Endothelial cell (in vitro differentiated cells): ENCODE results near the gene CAST. TPM values are rescaled to one million over a fixed set of nuclear protein-coding genes. Genes with fewer than 3 reads are reported as not detected.

Experiments
- DNase-seq: peaks from one replicate; pipeline ENCODE4 v3.0.0; 2021; ENCODE audit warnings: low spot score
- H3K27ac Mint-ChIP-seq: one replicate; pipeline ENCODE4 v1.8.0; 2021; ENCODE audit warnings: mixed read lengths, inconsistent platforms; ENCODE audit not compliant: unreplicated experiment
- H3K27me3 Mint-ChIP-seq: one replicate; pipeline ENCODE4 v1.8.0; 2021; ENCODE audit warnings: mild to moderate bottlenecking, moderate library complexity, mixed read lengths, inconsistent platforms; ENCODE audit not compliant: unreplicated experiment
- H3K36me3 Mint-ChIP-seq: one replicate; pipeline ENCODE4 v1.8.0; 2021; ENCODE audit warnings: mild to moderate bottlenecking, low read depth, mixed read lengths, inconsistent platforms; ENCODE audit not compliant: unreplicated experiment
- H3K4me1 Mint-ChIP-seq: one replicate; pipeline ENCODE4 v1.8.0; 2021; ENCODE audit warnings: mild to moderate bottlenecking, mixed read lengths, inconsistent platforms; ENCODE audit not compliant: unreplicated experiment
- H3K4me3 Mint-ChIP-seq: one replicate; pipeline ENCODE4 v1.8.0; 2021; ENCODE audit warnings: mild to moderate bottlenecking, mixed read lengths, inconsistent platforms; ENCODE audit not compliant: unreplicated experiment
- H3K9me3 Mint-ChIP-seq: one replicate; pipeline ENCODE4 v1.8.0; 2021; ENCODE audit warnings: mixed read lengths, inconsistent platforms; ENCODE audit not compliant: unreplicated experiment
- total RNA-seq: library from RNA; stranded (reverse); fragmentation: NEBNext Ultra II Directional; extraction: Animal tissue kit (Norgen Biotek cat#: 25700); gene quantifications from one replicate; pipeline ENCODE4 v1.2.1, GENCODE V29; 2021; ENCODE audit not compliant: unreplicated experiment
- TF ChIP-seq, protein P1 (sequence below): fragments of 200-600 bp; sonication (generic); IDR thresholded peaks from one replicate; pipeline ENCODE4 v1.5.0; 2021; ENCODE audit warnings: antibody characterized with exemption; ENCODE audit not compliant: unreplicated experiment

CAST gene
- total RNA-seq, 1 donor from 2014 or later = 105 TPM

DNA sequence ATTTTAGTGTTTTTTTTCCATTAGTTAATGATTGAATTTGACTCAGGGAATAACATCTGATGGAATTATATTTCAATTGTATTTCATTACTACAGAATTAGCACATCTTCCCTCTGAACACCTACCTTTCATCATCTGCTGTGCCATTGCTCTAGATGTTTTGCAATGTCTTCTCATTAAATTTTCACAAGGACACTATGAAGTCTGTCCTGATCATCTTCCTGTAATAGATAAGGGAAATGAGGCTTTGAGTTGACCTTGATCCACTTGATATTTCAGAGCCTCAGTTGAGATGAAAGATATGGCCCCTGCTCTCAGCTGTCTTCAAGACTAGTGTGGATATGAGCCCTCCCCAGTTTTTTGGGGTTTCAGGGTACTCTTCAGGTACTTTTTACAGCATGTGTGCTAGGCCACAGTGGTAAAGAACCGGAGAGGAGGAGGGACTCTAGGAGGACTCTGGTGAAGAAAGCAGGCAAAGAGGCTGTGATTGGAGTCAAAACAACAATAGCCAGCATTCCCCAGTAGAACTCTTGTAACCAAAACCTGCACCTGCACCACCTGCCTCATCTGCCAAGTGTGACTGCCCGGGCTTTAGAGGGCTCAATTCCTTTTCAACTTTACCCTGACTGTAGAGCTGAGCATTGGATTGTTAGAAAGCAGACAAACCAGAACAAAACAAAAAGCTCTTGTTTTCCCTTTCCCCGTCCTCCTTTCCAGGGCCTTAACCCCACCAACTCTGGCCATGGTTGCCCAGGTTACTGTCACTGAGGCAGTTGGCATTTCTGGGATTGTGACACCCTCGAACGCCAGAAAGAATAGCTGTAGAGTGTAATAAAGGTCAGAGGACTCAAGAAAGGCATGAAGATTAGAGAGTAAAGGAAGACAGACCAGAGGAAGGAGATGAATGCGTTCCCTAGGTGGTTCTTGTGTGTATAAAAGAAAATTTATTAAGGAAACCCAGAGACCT, 89.3 kb downstream of the CAST start:
- DNase-seq = no peak
- Mint-ChIP-seq H3K4me1 (peaks cover 11% of the 10 kb centered on the region), H3K9me3 (no peaks in the 10 kb centered on the region), H3K27me3 (no peaks in the 10 kb centered on the region), H3K27ac (no peak overlapping the region), H3K36me3 (peaks cover 15% of the 10 kb centered on the region), H3K4me3 (no peak overlapping the region)
- TF ChIP-seq, protein P1, sequence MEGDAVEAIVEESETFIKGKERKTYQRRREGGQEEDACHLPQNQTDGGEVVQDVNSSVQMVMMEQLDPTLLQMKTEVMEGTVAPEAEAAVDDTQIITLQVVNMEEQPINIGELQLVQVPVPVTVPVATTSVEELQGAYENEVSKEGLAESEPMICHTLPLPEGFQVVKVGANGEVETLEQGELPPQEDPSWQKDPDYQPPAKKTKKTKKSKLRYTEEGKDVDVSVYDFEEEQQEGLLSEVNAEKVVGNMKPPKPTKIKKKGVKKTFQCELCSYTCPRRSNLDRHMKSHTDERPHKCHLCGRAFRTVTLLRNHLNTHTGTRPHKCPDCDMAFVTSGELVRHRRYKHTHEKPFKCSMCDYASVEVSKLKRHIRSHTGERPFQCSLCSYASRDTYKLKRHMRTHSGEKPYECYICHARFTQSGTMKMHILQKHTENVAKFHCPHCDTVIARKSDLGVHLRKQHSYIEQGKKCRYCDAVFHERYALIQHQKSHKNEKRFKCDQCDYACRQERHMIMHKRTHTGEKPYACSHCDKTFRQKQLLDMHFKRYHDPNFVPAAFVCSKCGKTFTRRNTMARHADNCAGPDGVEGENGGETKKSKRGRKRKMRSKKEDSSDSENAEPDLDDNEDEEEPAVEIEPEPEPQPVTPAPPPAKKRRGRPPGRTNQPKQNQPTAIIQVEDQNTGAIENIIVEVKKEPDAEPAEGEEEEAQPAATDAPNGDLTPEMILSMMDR = no peak

DNA sequence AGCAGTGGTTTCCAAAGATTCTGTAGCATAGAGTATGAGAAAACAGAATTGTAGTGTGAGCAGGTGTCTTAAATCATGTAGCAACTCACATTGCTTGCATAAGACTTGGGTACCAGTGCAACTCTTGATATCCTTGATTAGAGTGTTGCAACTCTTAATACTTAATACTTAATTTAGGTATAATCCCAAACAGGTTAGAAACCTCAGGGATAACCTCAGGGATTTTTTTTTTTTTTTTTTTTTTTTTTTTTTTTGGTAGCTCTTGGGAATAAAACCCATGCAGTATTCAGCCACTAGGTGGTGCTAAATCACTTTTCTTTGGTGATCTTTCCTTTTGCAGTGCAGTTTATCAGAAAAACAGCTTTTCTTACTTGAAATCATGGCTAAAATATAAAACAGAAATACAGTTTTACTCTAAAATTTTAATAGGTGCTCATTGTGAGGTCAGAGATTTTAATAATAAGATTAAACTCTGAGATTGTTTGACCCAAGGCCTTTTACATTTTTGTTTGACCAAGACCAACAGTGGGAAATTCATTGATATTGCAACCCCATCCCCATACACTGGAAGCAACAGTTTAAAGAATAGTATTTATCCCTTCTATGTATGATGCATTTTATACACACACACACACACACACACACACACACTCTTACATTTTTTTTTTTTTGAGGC, 90.3 kb downstream of the CAST start:
- Mint-ChIP-seq H3K27me3 (no peaks in the 10 kb centered on the region), H3K9me3 (no peaks in the 10 kb centered on the region), H3K27ac (no peak overlapping the region), H3K4me3 (no peak overlapping the region), H3K36me3 (peaks cover 23% of the 10 kb centered on the region), H3K4me1 (peaks cover 11% of the 10 kb centered on the region)
- DNase-seq = peak; percentile 62
- TF ChIP-seq, protein P1 = peak; percentile 77

DNA sequence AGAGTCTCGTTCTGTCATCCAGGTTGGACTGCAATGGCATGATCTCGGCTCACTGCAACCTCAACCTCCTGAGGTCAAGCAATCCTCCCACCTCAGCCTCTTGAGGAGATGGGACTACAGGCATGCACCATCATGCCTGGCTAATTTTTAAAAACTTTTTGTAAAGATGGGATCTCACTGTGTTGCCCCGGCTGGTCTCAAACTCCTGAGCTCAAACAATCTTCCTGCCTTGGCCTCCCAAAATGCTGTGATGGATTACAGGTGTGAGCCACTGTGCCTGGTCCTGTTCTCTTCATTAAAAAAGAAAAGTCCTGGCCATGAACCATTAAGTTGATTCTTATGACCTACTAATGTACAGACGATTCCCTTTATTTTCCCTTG, 90.8 kb downstream of the CAST start:
- Mint-ChIP-seq H3K27me3 (no peaks in the 10 kb centered on the region), H3K27ac (no peak overlapping the region)
- no peak for DNase-seq

DNA sequence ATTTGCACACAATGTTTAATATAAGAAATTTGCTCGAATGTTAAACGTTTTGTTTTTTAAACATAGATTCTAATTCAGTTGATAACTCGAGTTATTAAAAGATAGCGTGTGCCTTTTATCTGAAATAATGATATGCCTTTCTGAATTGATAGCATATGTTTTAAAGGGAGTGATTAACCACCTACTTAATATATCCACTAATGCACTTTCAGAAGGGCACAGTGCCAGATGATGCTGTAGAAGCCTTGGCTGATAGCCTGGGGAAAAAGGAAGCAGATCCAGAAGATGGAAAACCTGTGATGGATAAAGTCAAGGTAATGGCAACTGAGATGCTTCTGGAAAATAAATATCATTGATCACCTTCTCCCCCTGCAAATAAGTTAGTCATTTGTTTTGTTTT, 91.7 kb downstream of the CAST start:
- H3K9me3 Mint-ChIP-seq = no peaks in the 10 kb centered on the region

More for the DNA sequence above, 90.8 kb downstream of the CAST start:
- Mint-ChIP-seq H3K9me3 (no peaks in the 10 kb centered on the region), H3K4me1 (peaks cover 11% of the 10 kb centered on the region), H3K36me3 (peaks cover 24% of the 10 kb centered on the region), H3K4me3 (no peak overlapping the region)
- TF ChIP-seq, protein P1 = no peak

More for the DNA sequence above, 91.7 kb downstream of the CAST start:
- Mint-ChIP-seq H3K27me3 (no peaks in the 10 kb centered on the region), H3K4me3 (no peak overlapping the region), H3K27ac (no peak overlapping the region), H3K36me3 (peaks cover 21% of the 10 kb centered on the region), H3K4me1 (peaks cover 11% of the 10 kb centered on the region)
- DNase-seq = no peak
- TF ChIP-seq, protein P1 = no peak
